Aorta (tissue), 5 donors: ENCODE data around the gene KRT76. TPM values are rescaled to one million over a fixed set of nuclear protein-coding genes. Genes with fewer than 3 reads are reported as not detected.

Source experiments
- ATAC-seq: fragments of 200-7000 bp; cut with Tn5 transposase; one replicate; pipeline ENCODE4 v1.9.1; 2022; ENCODE audit warnings: moderate library complexity; ENCODE audit not compliant: low FRiP score
- DNase-seq, 2 donors: peaks; one replicate each; pipeline ENCODE4 v3.0.0-alpha.2; 2020
- H3K27ac ChIP-seq, 2 donors: one replicate each; pipeline ENCODE4 v1.5.1; 2013; ENCODE audit warnings: low read length in 2 of 2, mild to moderate bottlenecking in 2 of 2, moderate library complexity in 2 of 2, control low read depth in 1 of 2, inconsistent platforms in 1 of 2, low read depth in 1 of 2
- H3K27me3 ChIP-seq, 2 donors: one replicate each; pipeline ENCODE4 v1.6.1; 2013; ENCODE audit warnings: control low read depth in 1 of 2, low read length in 1 of 2, mild to moderate bottlenecking in 1 of 2, moderate library complexity in 1 of 2; ENCODE audit not compliant: insufficient read depth in 2 of 2, control insufficient read depth in 1 of 2
- H3K36me3 ChIP-seq, 2 donors: one replicate each; pipeline ENCODE4 v1.6.1; 2013; ENCODE audit warnings: control low read depth in 1 of 2, low read length in 1 of 2, mild to moderate bottlenecking in 1 of 2; ENCODE audit not compliant: insufficient read depth in 2 of 2, control insufficient read depth in 1 of 2
- H3K4me1 ChIP-seq, 2 donors: one replicate each; pipeline ENCODE4 v1.6.1; 2013; ENCODE audit warnings: low read length in 2 of 2, control low read depth in 1 of 2, mild to moderate bottlenecking in 1 of 2, moderate library complexity in 1 of 2; ENCODE audit not compliant: insufficient read depth in 2 of 2, control insufficient read depth in 1 of 2
- H3K4me3 ChIP-seq, 2 donors: one replicate each; pipeline ENCODE4 v1.5.1; 2013; ENCODE audit warnings: low read length in 2 of 2, control low read depth in 1 of 2, mild to moderate bottlenecking in 1 of 2
- H3K9me3 ChIP-seq: one replicate; pipeline ENCODE4 v1.6.1; 2013; ENCODE audit warnings: mild to moderate bottlenecking, low read length; ENCODE audit not compliant: control insufficient read depth
- WGBS, 2 donors: extraction: QIAGEN DNeasy Blood & Tissue Kit; methylation state at CpG; one replicate each; pipeline ENCODE4 v1.1.7; 2013; 5-methylcytosine and 5-hydroxymethylcytosine counted together
- intact Hi-C, 2 donors: fragments of 100-400 bp; cut with DNase I; formaldehyde crosslinking; loops; one replicate each; pipeline versions ENCODE4 v1.14.2 to v1.15.0; 2022
- polyA plus RNA-seq, 2 donors: library from polyadenylated mRNA; stranded (reverse); fragments of 200-250 nt; gene quantifications; one replicate each; pipeline ENCODE4 v1.2.3, GENCODE V29; 2013
- total RNA-seq, 2 donors: library from RNA; stranded (reverse); fragmentation: NEBNext Ultra II Directional; extraction: Animal tissue kit (Norgen Biotek cat#: 25700); gene quantifications; one replicate each; pipeline ENCODE4 v1.2.1, GENCODE V29; 2021
- donor health status: healthy with polysubstance abuse.
- donor health status: Bipolar disorder and iron deficiency.
- donor health status: DM: no; HTN: no; CAD: no.
- donor health status: DM: no; HTN: no; CAD: no.
- donor health status: DM: yes; HTN: yes; CAD: no.

KRT76 gene
- total and polyA plus RNA-seq, 4 donors, result not detected

DNA sequence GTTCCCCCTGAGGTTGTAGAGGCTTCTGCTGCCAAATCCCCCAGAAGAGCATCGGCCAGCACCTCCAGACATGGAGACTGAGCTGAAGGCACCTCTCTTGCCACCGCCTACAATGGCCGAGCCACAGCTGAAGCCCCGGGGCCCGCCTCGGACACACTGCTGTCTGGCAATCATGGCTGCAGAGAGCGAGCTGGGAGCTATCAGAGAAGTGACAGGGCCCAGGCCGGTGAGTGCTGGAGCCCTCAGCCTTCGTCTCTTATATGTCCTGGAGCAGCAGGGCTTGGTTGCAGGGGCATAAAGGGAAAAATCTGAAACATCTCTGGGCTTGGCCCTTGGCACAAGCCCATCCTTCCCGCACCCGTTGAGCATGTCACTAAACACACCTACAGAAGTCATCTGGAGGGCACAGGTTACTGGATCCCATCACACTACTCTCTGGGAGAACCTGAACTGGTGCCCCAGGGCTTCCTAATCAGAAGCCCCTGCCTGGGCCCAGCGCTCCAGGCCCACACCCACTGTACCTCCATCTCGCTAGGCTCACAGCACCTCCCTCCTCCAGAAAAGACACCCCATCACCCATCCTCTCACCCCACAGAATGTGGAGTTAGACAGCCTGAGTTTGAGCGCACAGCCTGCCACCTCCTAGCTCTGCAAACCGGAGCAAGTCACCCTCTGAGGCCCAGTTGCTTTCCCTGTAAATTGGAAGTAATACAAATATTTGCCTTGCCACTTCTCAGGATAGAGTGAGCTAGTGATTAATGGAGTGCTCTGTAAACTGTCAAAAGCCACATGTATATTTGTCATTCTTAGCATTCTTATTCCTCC is 37.0 kb upstream of the KRT76 start, which contains the start of gene KRT4:
KRT4 (minus strand) TSS at position 232 of the 825 bp plus-strand sequence; CDS start at position 174, 58 bp downstream.
- DNase-seq (no peak), ATAC-seq (no peak)
- Histone ChIP-seq H3K27me3 (no peaks in the 10 kb centered on the region), H3K4me1 (no peaks in the 10 kb centered on the region), H3K9me3 (no peaks in the 10 kb centered on the region), H3K36me3 (no peaks in the 10 kb centered on the region), H3K4me3 (no peak within 1 kb of the TSS), H3K27ac (no peak within 1 kb of the TSS)
- WGBS, 2 donors, result 69 to 70% methylated on average over 15 of the region's 15 CpGs
- intact Hi-C loops, result no loop called here

DNA sequence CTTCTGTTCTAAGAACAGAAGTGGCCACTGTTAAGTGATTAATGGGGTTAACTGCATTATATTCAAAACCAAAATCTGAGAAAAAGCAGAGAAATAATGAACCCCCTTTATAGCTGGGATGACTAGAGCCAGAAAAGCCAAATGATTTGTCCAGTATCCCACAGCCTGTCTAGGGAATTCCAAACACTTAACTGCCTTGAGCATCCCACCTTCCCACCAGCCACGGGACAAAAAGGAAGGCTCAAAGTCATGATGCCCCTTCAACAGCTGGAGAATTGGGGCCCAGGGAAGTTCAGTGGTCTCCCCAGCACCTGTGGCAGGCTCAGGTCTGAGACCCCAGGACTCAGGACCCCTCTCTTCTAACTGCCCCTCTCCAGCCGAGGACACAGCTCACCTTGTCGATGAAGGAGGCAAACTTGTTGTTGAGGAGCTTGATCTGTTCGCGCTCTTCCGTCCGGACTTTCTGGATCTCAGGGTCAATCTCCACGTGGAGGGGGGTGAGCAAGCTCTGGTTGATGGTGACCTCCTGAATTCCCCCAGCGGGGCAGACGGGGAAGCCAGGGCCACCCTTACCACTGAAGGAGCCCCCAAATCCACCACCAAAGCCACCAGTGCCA is 36.2 kb upstream of the KRT76 start:
- ATAC-seq (no peak), DNase-seq (no peak)
- Histone ChIP-seq H3K27ac (no peak overlapping the region), H3K36me3 (no peaks in the 10 kb centered on the region), H3K9me3 (no peaks in the 10 kb centered on the region), H3K27me3 (no peaks in the 10 kb centered on the region), H3K4me3 (no peak overlapping the region), H3K4me1 (no peaks in the 10 kb centered on the region)
- 93 to 94% methylated on average over 9 to 10 of the region's 10 CpGs for WGBS, 2 donors
- intact Hi-C loops, result no loop called here

DNA sequence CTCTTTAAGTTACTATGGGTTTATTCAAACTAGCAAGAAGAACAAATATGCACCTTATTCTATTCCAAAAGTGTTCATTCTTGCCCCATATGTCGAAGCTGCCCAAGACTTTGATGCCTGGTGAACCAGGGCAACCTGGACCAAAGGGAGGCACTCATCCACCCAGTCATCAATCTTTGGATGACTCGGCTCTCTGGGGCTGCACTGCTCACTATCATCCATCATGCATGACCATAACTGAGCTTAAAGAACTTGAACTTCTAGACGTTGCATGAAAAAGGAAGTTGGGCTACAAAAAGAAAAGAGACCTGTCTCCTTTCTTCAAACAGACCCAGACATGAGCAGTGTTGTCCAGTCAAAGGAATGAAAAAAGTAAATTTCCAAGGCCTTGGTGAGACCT is 35.6 kb upstream of the KRT76 start:
- no peak for ATAC-seq

DNA sequence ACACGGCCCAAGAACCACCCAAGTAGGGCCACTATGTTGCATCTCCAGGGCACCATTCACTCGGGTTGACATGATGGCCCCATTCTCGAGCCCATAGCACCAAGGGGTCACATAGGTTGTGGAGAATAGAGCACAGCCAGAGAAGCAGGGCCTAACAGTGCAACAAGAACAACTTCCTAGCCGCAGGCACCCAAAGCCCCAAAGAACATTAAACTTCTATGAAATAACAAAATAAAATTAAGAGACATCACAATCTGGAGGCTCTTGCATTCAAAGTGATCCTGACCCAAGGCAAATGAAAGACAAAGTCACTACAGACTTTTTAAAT is 34.9 kb upstream of the KRT76 start:
- ATAC-seq (no peak), DNase-seq (no peak)
- Histone ChIP-seq H3K4me3 (no peak overlapping the region), H3K9me3 (no peaks in the 10 kb centered on the region), H3K27ac (no peak overlapping the region), H3K36me3 (no peaks in the 10 kb centered on the region), H3K4me1 (no peaks in the 10 kb centered on the region), H3K27me3 (no peaks in the 10 kb centered on the region)
- intact Hi-C loops, result no loop called here
- 80 to 81% methylated on average over 4 of the region's 4 CpGs for WGBS, 2 donors

More for the DNA sequence above, 35.6 kb upstream of the KRT76 start:
- Histone ChIP-seq H3K4me1 (no peaks in the 10 kb centered on the region), H3K4me3 (no peak overlapping the region), H3K36me3 (no peaks in the 10 kb centered on the region), H3K27ac (no peak overlapping the region), H3K27me3 (no peaks in the 10 kb centered on the region), H3K9me3 (no peaks in the 10 kb centered on the region)
- 73% methylated on average over 3 of the region's 3 CpGs for WGBS, 2 donors
- no peak for DNase-seq
- intact Hi-C loops, result no loop called here

DNA sequence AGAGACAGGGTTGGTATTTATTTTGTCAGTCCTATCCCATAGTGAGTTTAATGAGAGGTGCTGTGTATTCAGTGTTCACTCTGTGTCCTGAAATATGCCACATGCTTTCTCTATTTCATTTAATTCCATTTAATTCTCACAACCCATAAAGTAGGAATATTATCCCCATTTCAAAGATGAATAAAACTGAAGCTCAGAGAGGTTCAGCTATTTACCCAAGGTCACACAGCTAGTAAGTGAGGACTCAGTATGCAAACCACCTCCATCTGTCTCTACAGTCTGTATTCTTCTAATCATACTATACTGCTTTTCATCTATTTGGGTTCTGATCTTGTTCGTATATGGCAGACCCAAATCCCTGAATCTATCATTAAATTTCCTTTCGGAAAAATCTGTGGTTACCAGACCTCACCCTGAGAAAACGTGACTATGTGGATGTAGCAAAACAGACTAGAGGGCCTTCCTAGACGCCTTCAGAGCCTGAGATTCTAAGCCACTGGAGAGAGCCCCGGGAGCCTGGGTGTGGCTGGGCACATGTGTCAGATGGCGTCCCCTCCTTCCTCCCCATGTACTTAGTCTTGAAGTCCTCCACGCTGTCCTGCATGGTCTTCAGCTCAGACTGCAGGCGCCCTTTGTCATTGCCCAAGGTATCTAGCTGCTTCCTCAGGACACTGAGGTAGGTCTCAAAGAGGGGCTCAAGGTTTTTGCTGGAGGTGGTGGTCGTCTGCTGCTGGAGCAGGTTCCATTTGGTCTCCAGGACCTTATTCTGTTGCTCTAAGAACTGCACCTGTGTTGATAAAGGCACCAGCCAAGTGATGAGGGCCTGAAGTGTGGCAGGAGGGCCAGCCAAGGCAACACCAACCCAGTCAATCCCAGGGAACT is 34.3 kb upstream of the KRT76 start:
- no peak for ATAC-seq
- intact Hi-C loops, result no loop called here
- Histone ChIP-seq H3K27me3 (no peaks in the 10 kb centered on the region), H3K36me3 (no peaks in the 10 kb centered on the region), H3K4me1 (no peaks in the 10 kb centered on the region), H3K4me3 (no peak overlapping the region), H3K27ac (no peak overlapping the region), H3K9me3 (no peaks in the 10 kb centered on the region)
- whole genome bisulfite sequencing, 2 donors, result 91 to 95% methylated on average over 9 of the region's 9 CpGs
- no peak for DNase-seq

DNA sequence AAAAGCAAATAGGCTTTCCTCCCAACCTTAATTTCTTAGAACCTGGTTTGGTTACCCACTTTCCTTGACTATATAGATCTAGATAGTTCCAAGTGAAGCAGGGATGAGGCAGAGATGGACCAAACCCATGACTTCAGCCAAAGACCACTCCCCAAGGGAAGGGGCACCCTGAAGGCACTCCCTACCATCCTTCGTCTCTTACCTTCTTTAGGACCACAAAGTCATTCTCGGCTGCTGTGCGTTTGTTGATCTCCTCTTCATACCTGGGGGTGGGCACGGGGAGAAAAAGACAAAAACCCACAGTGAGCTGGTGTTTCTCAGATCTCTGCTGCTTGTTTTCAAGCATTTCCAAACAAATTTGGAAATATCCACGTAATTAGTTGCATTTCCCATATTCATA is 33.4 kb upstream of the KRT76 start:
- Histone ChIP-seq H3K27ac (no peak overlapping the region), H3K4me3 (no peak overlapping the region), H3K27me3 (no peaks in the 10 kb centered on the region), H3K4me1 (no peaks in the 10 kb centered on the region), H3K9me3 (no peaks in the 10 kb centered on the region), H3K36me3 (no peaks in the 10 kb centered on the region)
- intact Hi-C loops, result no loop called here
- DNase-seq, result no peak
- 74 to 78% methylated on average over 5 of the region's 5 CpGs for WGBS, 2 donors
- ATAC-seq, result no peak

DNA sequence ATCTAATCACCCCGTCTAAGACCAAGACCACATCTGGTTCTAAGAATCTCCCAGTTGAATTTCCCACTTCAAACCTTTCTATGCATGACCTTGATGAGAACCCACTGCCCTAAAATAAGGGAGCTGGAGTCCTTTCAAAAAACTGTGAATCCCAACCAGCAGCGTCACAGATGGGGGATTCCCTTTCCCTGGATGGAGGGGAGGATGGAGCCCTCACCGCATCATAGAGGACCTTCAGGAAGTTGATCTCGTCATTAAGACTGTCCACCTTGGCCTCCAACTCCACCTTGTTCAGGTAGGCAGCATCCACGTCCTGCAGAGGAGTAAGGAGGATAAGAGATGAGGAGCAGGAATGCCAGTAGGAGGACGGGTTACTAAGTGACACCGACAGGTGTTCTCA is 32.0 kb upstream of the KRT76 start:
- Histone ChIP-seq H3K27ac (no peak overlapping the region), H3K36me3 (no peaks in the 10 kb centered on the region), H3K4me1 (no peaks in the 10 kb centered on the region), H3K4me3 (no peak overlapping the region), H3K9me3 (no peaks in the 10 kb centered on the region), H3K27me3 (no peaks in the 10 kb centered on the region)
- DNase-seq, result no peak
- no peak for ATAC-seq
- intact Hi-C loops, result no loop called here
- 90 to 92% methylated on average over 7 of the region's 7 CpGs for WGBS, 2 donors

DNA sequence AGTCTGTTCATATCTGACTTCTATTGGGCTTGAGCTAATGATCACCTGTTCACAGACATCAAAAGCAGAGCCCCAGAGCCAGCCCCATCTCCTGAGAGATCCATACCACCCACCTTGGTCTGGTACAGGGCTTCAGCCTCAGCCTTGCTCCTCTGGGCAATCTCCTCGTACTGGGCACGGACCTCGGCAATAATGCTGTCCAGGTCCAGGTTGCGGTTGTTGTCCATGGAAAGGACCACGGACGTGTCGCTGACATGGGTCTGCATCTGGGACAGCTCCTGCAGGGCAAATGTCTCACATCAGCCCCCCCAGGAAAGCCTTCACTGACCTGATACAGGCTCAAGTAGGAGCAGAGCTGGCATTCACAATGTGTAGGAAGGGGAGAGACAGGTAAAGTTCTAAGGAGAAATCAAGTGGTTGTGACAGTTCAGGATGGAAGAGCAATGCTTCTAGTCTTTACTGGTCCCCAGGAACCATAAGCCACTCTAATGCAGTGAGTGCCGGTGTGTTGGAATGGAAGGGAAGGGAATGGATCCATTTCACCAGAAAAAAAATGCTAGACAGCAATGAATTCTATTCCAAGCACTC is 31.5 kb upstream of the KRT76 start:
- Histone ChIP-seq H3K27ac (no peak overlapping the region), H3K9me3 (no peaks in the 10 kb centered on the region), H3K36me3 (no peaks in the 10 kb centered on the region), H3K27me3 (no peaks in the 10 kb centered on the region), H3K4me1 (no peaks in the 10 kb centered on the region), H3K4me3 (no peak overlapping the region)
- DNase-seq, result no peak
- intact Hi-C loops, result no loop called here
- 94 to 95% methylated on average over 8 of the region's 8 CpGs for WGBS, 2 donors
- no peak for ATAC-seq
